ENCODE data around the gene ADCY6.
A peak's percentile ranks its signal among the peaks of the same experiment; 100 is the strongest.

The ADCY6 gene

GRCh38 chr12:48795550-48796455 is 6.9 kb upstream of the ADCY6 start:
- DNase-seq (ENCODE audit: extremely low read depth, low read depth): peak; percentile 75
- peak; percentile 94 for TF ChIP-seq CTCF (IDR thresholded peaks at IDR 0.05; ENCODE audit: low read depth, low read length, missing control alignments)
- no peak overlapping the region for H3K4me3 ChIP-seq (replicated peaks; ENCODE audit: low read depth, low read length)

- no peak for TF ChIP-seq CTCF (IDR thresholded peaks at IDR 0.05; ENCODE audit: low read depth, low read length, missing control alignments)
- no peak for DNase-seq (ENCODE audit: extremely low read depth, low read depth)
- no peak overlapping the region for H3K4me3 ChIP-seq (replicated peaks; ENCODE audit: low read depth, low read length)
Observed at GRCh38 chr12:48794870-48795269, 6.0 kb upstream of the ADCY6 start.

GRCh38 chr12:48793696-48794095 is 4.8 kb upstream of the ADCY6 start:
- H3K4me3 ChIP-seq (replicated peaks; ENCODE audit: low read depth, low read length): no peak overlapping the region
- DNase-seq (ENCODE audit: extremely low read depth, low read depth): no peak
- no peak for TF ChIP-seq CTCF (IDR thresholded peaks at IDR 0.05; ENCODE audit: low read depth, low read length, missing control alignments)

- no peak for DNase-seq (ENCODE audit: extremely low read depth, low read depth)
- H3K4me3 ChIP-seq (replicated peaks; ENCODE audit: low read depth, low read length): peak overlapping the region; percentile 70; the same call in 1 of the 2 replicates
- no peak for TF ChIP-seq CTCF (IDR thresholded peaks at IDR 0.05; ENCODE audit: low read depth, low read length, missing control alignments)
Observed at GRCh38 chr12:48789858-48790326, 1.0 kb upstream of the ADCY6 start.

- TF ChIP-seq CTCF (IDR thresholded peaks at IDR 0.05; ENCODE audit: low read depth, low read length, missing control alignments): no peak
- DNase-seq (ENCODE audit: extremely low read depth, low read depth): no peak
- H3K4me3 ChIP-seq (replicated peaks; ENCODE audit: low read depth, low read length): peak overlapping the region; percentile 70
Observed at GRCh38 chr12:48788524-48788853, 400 bp downstream of the ADCY6 start.

- DNase-seq (ENCODE audit: extremely low read depth, low read depth): no peak
- no peak for TF ChIP-seq CTCF (IDR thresholded peaks at IDR 0.05; ENCODE audit: low read depth, low read length, missing control alignments)
- peak overlapping the region; percentile 70 for H3K4me3 ChIP-seq (replicated peaks; ENCODE audit: low read depth, low read length)
Observed at GRCh38 chr12:48787791-48788523, 932 bp downstream of the ADCY6 start.
